SK-N-SH treated with all-trans-retinoic acid at 6 μM for 48 hours (cell line): ENCODE results near the gene MYEOV.

Experiments used
- GLIS3 ChIP-seq: fragments of 250-450 bp; sonication (Bioruptor Pico); IDR thresholded peaks from 2 replicates; pipeline ENCODE4 v1.5.0; 2020; ENCODE audit warnings: mild to moderate bottlenecking, moderate library complexity
- TOX ChIP-seq: fragments of 250-450 bp; sonication (Bioruptor Pico); IDR thresholded peaks from 2 replicates; pipeline ENCODE4 v1.8.0; 2021; ENCODE audit warnings: mild to moderate bottlenecking, moderate library complexity, borderline replicate concordance

GRCh38 chr11:69326622-69327219, 32.8 kb downstream of the MYEOV start:
- TF ChIP-seq GLIS3 (CRISPR knock-in tag) (no peak), TOX (no peak)
